Gastroesophageal sphincter (tissue), 3 donors: ENCODE results near the gene BRINP2.

Source experiments
- POLR2A ChIP-seq, 2 donors: fragments of 450-650 bp; IDR thresholded peaks; one replicate each; pipeline ENCODE4 v1.6.1; 2017; ENCODE audit warnings: antibody characterized with exemption in 2 of 2, mild to moderate bottlenecking in 2 of 2, moderate library complexity in 1 of 2
- POLR2AphosphoS5 ChIP-seq: sonication (generic); formaldehyde crosslinking; IDR thresholded peaks from one replicate; pipeline ENCODE4 v1.6.1; 2017; ENCODE audit warnings: antibody characterized with exemption
- TF ChIP-seq, protein P1 (sequence below), 4 experiments: fragments of 200-600 bp in 2 of 4; fragments of 450-650 bp in 2 of 4; sonication (generic) in 1 of 4; IDR thresholded peaks; one replicate each; pipeline ENCODE4 v1.5.1; 2017 to 2019; ENCODE audit warnings: antibody characterized with exemption in 4 of 4, mild to moderate bottlenecking in 2 of 4, moderate library complexity in 2 of 4

DNA sequence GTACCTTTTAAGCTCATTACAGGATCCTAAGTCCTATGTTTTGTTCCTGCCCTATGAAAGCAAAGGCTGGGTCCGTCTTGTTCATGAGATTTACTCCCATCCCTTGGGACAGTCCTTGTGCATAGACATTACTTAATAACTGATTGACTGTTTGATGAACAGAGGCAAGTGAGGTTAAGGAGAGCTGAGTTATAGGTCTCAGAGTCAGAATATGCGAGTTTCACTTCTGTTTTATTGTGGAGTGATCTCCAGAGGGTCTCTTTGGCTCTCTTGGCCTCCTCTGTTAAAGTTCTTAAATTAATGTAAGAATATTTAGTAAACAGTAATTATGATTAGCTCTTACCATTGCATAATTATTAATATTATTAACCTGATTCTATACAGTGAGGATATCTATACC is 52.6 kb downstream of the BRINP2 start:
- TF ChIP-seq POLR2A (IDR thresholded peaks at IDR 0.05), result no peak
- TF ChIP-seq, protein P1, sequence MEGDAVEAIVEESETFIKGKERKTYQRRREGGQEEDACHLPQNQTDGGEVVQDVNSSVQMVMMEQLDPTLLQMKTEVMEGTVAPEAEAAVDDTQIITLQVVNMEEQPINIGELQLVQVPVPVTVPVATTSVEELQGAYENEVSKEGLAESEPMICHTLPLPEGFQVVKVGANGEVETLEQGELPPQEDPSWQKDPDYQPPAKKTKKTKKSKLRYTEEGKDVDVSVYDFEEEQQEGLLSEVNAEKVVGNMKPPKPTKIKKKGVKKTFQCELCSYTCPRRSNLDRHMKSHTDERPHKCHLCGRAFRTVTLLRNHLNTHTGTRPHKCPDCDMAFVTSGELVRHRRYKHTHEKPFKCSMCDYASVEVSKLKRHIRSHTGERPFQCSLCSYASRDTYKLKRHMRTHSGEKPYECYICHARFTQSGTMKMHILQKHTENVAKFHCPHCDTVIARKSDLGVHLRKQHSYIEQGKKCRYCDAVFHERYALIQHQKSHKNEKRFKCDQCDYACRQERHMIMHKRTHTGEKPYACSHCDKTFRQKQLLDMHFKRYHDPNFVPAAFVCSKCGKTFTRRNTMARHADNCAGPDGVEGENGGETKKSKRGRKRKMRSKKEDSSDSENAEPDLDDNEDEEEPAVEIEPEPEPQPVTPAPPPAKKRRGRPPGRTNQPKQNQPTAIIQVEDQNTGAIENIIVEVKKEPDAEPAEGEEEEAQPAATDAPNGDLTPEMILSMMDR (IDR thresholded peaks at IDR 0.05), result no peak
- TF ChIP-seq POLR2AphosphoS5, result no peak
